Liver (tissue), 9 donors: ENCODE data around the gene CALU. TPM values are rescaled to one million over a fixed set of nuclear protein-coding genes. Genes with fewer than 3 reads are reported as not detected.

Experiments used
- DNase-seq: peaks from one replicate; pipeline ENCODE4 v3.0.0-alpha.2; 2017; ENCODE audit warnings: low spot score
- H3K27ac ChIP-seq, 2 donors: one replicate each; pipeline ENCODE4 v1.7.0; 2013; ENCODE audit warnings: inconsistent platforms in 2 of 2, low read length in 2 of 2, control low read depth in 1 of 2, low read depth in 1 of 2, mild to moderate bottlenecking in 1 of 2
- H3K27me3 ChIP-seq, 4 donors: one replicate each; pipeline versions ENCODE4 v1.6.1 to v1.7.0; 2013; ENCODE audit warnings: low read length in 3 of 4, inconsistent platforms in 1 of 4, mild to moderate bottlenecking in 1 of 4, moderate library complexity in 1 of 4; ENCODE audit not compliant: control insufficient read depth in 4 of 4, insufficient read depth in 4 of 4
- H3K36me3 ChIP-seq, 4 donors: one replicate each; pipeline versions ENCODE4 v1.6.1 to v1.7.0; 2013; ENCODE audit warnings: low read length in 3 of 4, mild to moderate bottlenecking in 3 of 4, low read depth in 1 of 4, moderate library complexity in 1 of 4; ENCODE audit not compliant: control insufficient read depth in 4 of 4, insufficient read depth in 3 of 4
- H3K4me1 ChIP-seq, 4 donors: one replicate each; pipeline versions ENCODE4 v1.6.1 to v1.7.0; 2013; ENCODE audit warnings: low read length in 3 of 4, mild to moderate bottlenecking in 3 of 4, moderate library complexity in 1 of 4; ENCODE audit not compliant: control insufficient read depth in 4 of 4, insufficient read depth in 4 of 4
- H3K4me3 ChIP-seq, 3 donors: one replicate each; pipeline versions ENCODE4 v1.6.1 to v1.7.0; 2013; ENCODE audit warnings: low read length in 3 of 3, control low read depth in 1 of 3, low read depth in 1 of 3, mild to moderate bottlenecking in 1 of 3
- H3K9ac ChIP-seq, 2 donors: one replicate each; pipeline ENCODE4 v1.7.0; 2013; ENCODE audit warnings: low read length in 2 of 2, mild to moderate bottlenecking in 2 of 2, moderate library complexity in 2 of 2, control low read depth in 1 of 2, low read depth in 1 of 2
- H3K9me3 ChIP-seq, 4 donors: one replicate each; pipeline versions ENCODE4 v1.6.1 to v1.7.0; 2013; ENCODE audit warnings: low read length in 3 of 4; ENCODE audit not compliant: control insufficient read depth in 4 of 4
- ATF3 ChIP-seq: IDR thresholded peaks from 2 replicates; pipeline ENCODE4 v1.6.1; 2016; ENCODE audit warnings: antibody characterized with exemption
- CTCF ChIP-seq: fragments of 150-350 bp; IDR thresholded peaks from 2 replicates; pipeline ENCODE4 v1.5.1; 2017; ENCODE audit warnings: improper control_type of control experiment, low read depth, low read length; ENCODE audit not compliant: missing input control
- EGR1 ChIP-seq, 2 donors: IDR thresholded peaks; 2 replicates each; pipeline ENCODE4 v1.6.1; 2016 to 2018; ENCODE audit warnings: antibody characterized with exemption in 2 of 2, low read depth in 2 of 2
- FOXA1 ChIP-seq: IDR thresholded peaks from 2 replicates; pipeline ENCODE4 v1.6.1; 2016; ENCODE audit warnings: antibody characterized with exemption
- FOXA2 ChIP-seq: IDR thresholded peaks from 2 replicates; pipeline ENCODE4 v1.6.1; 2016; ENCODE audit warnings: antibody characterized with exemption
- GABPA ChIP-seq, 2 donors: IDR thresholded peaks in 1 of 2; conservative IDR thresholded peaks in 1 of 2; 2 replicates each; pipeline ENCODE4 v1.6.1; 2016; ENCODE audit warnings: antibody characterized with exemption in 2 of 2, mild to moderate bottlenecking in 1 of 2, moderate library complexity in 1 of 2
- HNF4A ChIP-seq, 2 donors: conservative IDR thresholded peaks; 2 replicates each; pipeline ENCODE4 v1.6.1; 2016; ENCODE audit warnings: antibody characterized with exemption in 2 of 2, mild to moderate bottlenecking in 2 of 2
- HNF4G ChIP-seq: IDR thresholded peaks from 2 replicates; pipeline ENCODE4 v1.6.1; 2016; ENCODE audit warnings: antibody characterized with exemption
- JUND ChIP-seq, 2 donors: IDR thresholded peaks; 2 replicates each; pipeline ENCODE4 v1.6.1; 2016; ENCODE audit warnings: antibody characterized with exemption in 2 of 2
- MAX ChIP-seq: IDR thresholded peaks from 2 replicates; pipeline ENCODE4 v1.6.1; 2016; ENCODE audit warnings: antibody characterized with exemption
- NR2F2 ChIP-seq: IDR thresholded peaks from 2 replicates; pipeline ENCODE4 v1.6.1; 2016; ENCODE audit warnings: antibody characterized with exemption
- RAD21 ChIP-seq, 2 donors: IDR thresholded peaks; 2 replicates each; pipeline ENCODE4 v1.6.1; 2016; ENCODE audit warnings: antibody characterized with exemption in 2 of 2, mild to moderate bottlenecking in 2 of 2
- REST ChIP-seq: IDR thresholded peaks from 2 replicates; pipeline ENCODE4 v1.6.1; 2016; ENCODE audit warnings: antibody characterized with exemption, mild to moderate bottlenecking
- RXRA ChIP-seq, 2 donors: IDR thresholded peaks; 2 replicates each; pipeline ENCODE4 v1.6.1; 2017 to 2018; ENCODE audit warnings: antibody characterized with exemption in 2 of 2, mild to moderate bottlenecking in 1 of 2
- SP1 ChIP-seq: IDR thresholded peaks from 2 replicates; pipeline ENCODE4 v1.6.1; 2018; ENCODE audit warnings: antibody characterized with exemption, mild to moderate bottlenecking
- TAF1 ChIP-seq: conservative IDR thresholded peaks from 2 replicates; pipeline ENCODE4 v1.6.1; 2016; ENCODE audit warnings: antibody characterized with exemption, mild to moderate bottlenecking
- YY1 ChIP-seq: IDR thresholded peaks from 2 replicates; pipeline ENCODE4 v1.6.1; 2016; ENCODE audit warnings: antibody characterized with exemption, mild to moderate bottlenecking
- ZBTB33 ChIP-seq: IDR thresholded peaks from 2 replicates; pipeline ENCODE4 v1.6.1; 2016; ENCODE audit warnings: antibody characterized with exemption
- WGBS: extraction: QIAGEN DNeasy Blood & Tissue Kit; methylation state at CpG from one replicate; pipeline ENCODE4 v1.1.7; 2013; 5-methylcytosine and 5-hydroxymethylcytosine counted together
- polyA plus RNA-seq, 2 donors: library from polyadenylated mRNA; stranded (reverse) in 1 of 2; unstranded in 1 of 2; fragments of 200-250 nt in 1 of 2; fragments of >200 nt in 1 of 2; fragmentation: Nextera tagmentation in 1 of 2; extraction: Ambion mirVana in 1 of 2; gene quantifications; one replicate each; pipeline versions ENCODE4 v1.2.1 to v1.2.3, GENCODE V29; 2013 to 2015
- total RNA-seq, 2 donors: library from RNA; depleted of rRNA; stranded (reverse); fragments of >200 nt; gene quantifications; one replicate each; pipeline ENCODE4 v1.2.3, GENCODE V29; 2014
- donor health status: healthy.
- donor health status: healthy.
- donor health status: healthy.
- donor health status: healthy.
- donor health status: healthy.

CALU gene
- total and polyA plus RNA-seq, 4 donors: 37.1 to 57.9 (median 42.5) TPM

- no peak for DNase-seq
- H3K36me3 ChIP-seq: peaks cover 5 to 42% (median 28%) of the 10 kb centered on the region in 4 donors
These were observed 34.4 kb downstream of the CALU start for GRCh38 chr7:128773604-128774003.

More at GRCh38 chr7:128773604-128774003, 34.4 kb downstream of the CALU start:
- TF ChIP-seq NR2F2 (no peak), CTCF (no peak), ATF3 (no peak), FOXA1 (no peak), HNF4G (no peak), RAD21 (IDR thresholded peaks at IDR 0.05) (no peak), ZBTB33 (no peak), SP1 (no peak), YY1 (no peak), HNF4A (conservative IDR thresholded peaks at IDR 0.05) (no peak), FOXA2 (no peak), RXRA (IDR thresholded peaks at IDR 0.05) (no peak), REST (no peak), GABPA (IDR thresholded peaks at IDR 0.05 in 1 of 2, conservative IDR thresholded peaks at IDR 0.05 in 1 of 2) (no peak), MAX (no peak), EGR1 (IDR thresholded peaks at IDR 0.05; ENCODE audit: low read depth in 2 of 2) (no peak), JUND (IDR thresholded peaks at IDR 0.05) (no peak), TAF1 (no peak)
- Histone ChIP-seq H3K4me3 (no peak overlapping the region), H3K4me1 (no peaks in the 10 kb centered on the region), H3K9ac (no peak overlapping the region), H3K27ac (no peak overlapping the region), H3K9me3 (no peaks in the 10 kb centered on the region), H3K27me3 (no peaks in the 10 kb centered on the region)
- 98% methylated on average over 12 of the region's 12 CpGs for WGBS
